IPS-NIHi7 (cell line): ENCODE data around the gene KRT84.
"Not testable (repeated sequence)": the region's sequence is repeated elsewhere in the genome, so short reads cannot be mapped to it uniquely, and the experiment has no call there.

Experiments used
- DNase-seq: peaks from one replicate; pipeline ENCODE4 v3.0.0; 2012; ENCODE audit warnings: mixed read lengths; ENCODE audit errors: extremely low spot score

KRT84 gene

GRCh38 chr12:52346593-52346992, 38.9 kb downstream of the KRT84 start:
- no peak for DNase-seq

GRCh38 chr12:52345041-52345440, 40.4 kb downstream of the KRT84 start:
- DNase-seq = not testable (repeated sequence)

- no peak for DNase-seq
These were observed 41.3 kb downstream of the KRT84 start for GRCh38 chr12:52344111-52344510.

- no peak for DNase-seq
These were observed 41.9 kb downstream of the KRT84 start for GRCh38 chr12:52343550-52343949.

GRCh38 chr12:52342781-52343490, 42.5 kb downstream of the KRT84 start:
- no peak for DNase-seq

GRCh38 chr12:52341066-52341580, 44.3 kb downstream of the KRT84 start:
- DNase-seq = no peak

GRCh38 chr12:52338241-52338960, 47.1 kb downstream of the KRT84 start:
- DNase-seq = no peak

- no peak for DNase-seq
These were observed 48.4 kb downstream of the KRT84 start for GRCh38 chr12:52337054-52337453.

GRCh38 chr12:52336641-52337040, 48.8 kb downstream of the KRT84 start:
- no peak for DNase-seq

- no peak for DNase-seq
These were observed 49.7 kb downstream of the KRT84 start for GRCh38 chr12:52335598-52336262.

GRCh38 chr12:52334185-52334584, 51.3 kb downstream of the KRT84 start:
- no peak for DNase-seq

GRCh38 chr12:52333321-52333720, 52.1 kb downstream of the KRT84 start:
- no peak for DNase-seq

- no peak for DNase-seq
These were observed 53.1 kb downstream of the KRT84 start for GRCh38 chr12:52332381-52332780.

GRCh38 chr12:52331833-52332232, 53.6 kb downstream of the KRT84 start:
- no peak for DNase-seq

GRCh38 chr12:52331039-52331438, 54.4 kb downstream of the KRT84 start:
- no peak for DNase-seq

GRCh38 chr12:52327830-52328500, 57.5 kb downstream of the KRT84 start:
- DNase-seq = no peak
